HepG2 (cell line): ENCODE results near the gene GLI3. TPM values are rescaled to one million over a fixed set of nuclear protein-coding genes. Genes with fewer than 3 reads are reported as not detected.

Source experiments
- ATAC-seq: fragments of 200-7000 bp; cut with Tn5 transposase; 3 replicates; pipeline ENCODE4 v1.9.1; 2020; ENCODE audit warnings: mild to moderate bottlenecking, moderate library complexity
- BruUV-seq: library from RNA; stranded (reverse); fragments of 400-500 nt; replicated peaks from 2 replicates; lab custom pipeline; 2021; lab: Mats Ljungman, UMichigan
- CTCF ChIA-PET: fragments of 300-600 bp; formaldehyde crosslinking; extraction: SDS; loops from one replicate; lab custom pipeline; 2021; ENCODE audit warnings: low total read pairs, inconsistent platforms, low intra/inter-chr PET ratio; lab: Yijun Ruan, JAX
- POLR2A ChIA-PET: fragments of 350-600 bp; sonication (Branson Sonifier 250); formaldehyde crosslinking; loops from one replicate; lab custom pipeline; 2020; ENCODE audit warnings: antibody characterized with exemption, inconsistent platforms; lab: Yijun Ruan, JAX
- DNase-seq: peaks from one replicate; pipeline ENCODE4 v3.0.0-alpha.2; 2015; ENCODE audit warnings: low spot score
- FAIRE-seq: peaks from 3 replicates; lab custom pipeline; 2011; peaks lifted over from hg19 to GRCh38; lab: Jason Lieb, UNC
- H2AFZ ChIP-seq: one replicate; pipeline ENCODE4 v1.6.1; 2011; ENCODE audit warnings: low read length, inconsistent platforms
- H3K27ac ChIP-seq: fragments of 300-600 bp; 3 replicates; pipeline ENCODE4 v1.8.0; 2011; ENCODE audit warnings: mixed run types, mild to moderate bottlenecking, mixed read lengths, low read length, inconsistent platforms; ENCODE audit not compliant: insufficient read depth; ENCODE audit errors: extremely low read length
- H3K27me3 ChIP-seq, 2 experiments: fragments of 200-600 bp in 1 of 2; 2 replicates in 1 of 2; 3 replicates in 1 of 2; pipeline versions ENCODE4 v1.6.0 to v1.8.0; 2011; ENCODE audit warnings: low read length in 2 of 2, mild to moderate bottlenecking in 2 of 2, moderate library complexity in 2 of 2, inconsistent platforms in 1 of 2; ENCODE audit not compliant: insufficient read depth in 2 of 2, control insufficient read depth in 1 of 2
- H3K36me3 ChIP-seq, 2 experiments: fragments of 200-600 bp in 1 of 2; replicated peaks in 1 of 2; 2 replicates in 1 of 2; 3 replicates in 1 of 2; pipeline versions ENCODE4 v1.5.1 to v1.8.0; 2011; ENCODE audit warnings: low read length in 2 of 2, inconsistent platforms in 1 of 2; ENCODE audit not compliant: insufficient read depth in 2 of 2, control insufficient read depth in 1 of 2
- H3K4me1 ChIP-seq: 2 replicates; pipeline ENCODE4 v1.5.1; 2012; ENCODE audit warnings: low read length, inconsistent platforms; ENCODE audit not compliant: insufficient read depth
- H3K4me2 ChIP-seq: 2 replicates; pipeline ENCODE4 v1.6.0; 2011; ENCODE audit warnings: low read depth, low read length, inconsistent platforms
- H3K4me3 ChIP-seq, 3 experiments: fragments of 200-600 bp in 1 of 3; sonication (generic), shearing (Covaris generic) in 1 of 3; replicated peaks in 1 of 3; 2 replicates each; pipeline ENCODE4 v1.5.1; 2011 to 2016; ENCODE audit warnings: low read length in 3 of 3, inconsistent platforms in 2 of 3, low read depth in 2 of 3, mild to moderate bottlenecking in 2 of 3, control low read depth in 1 of 3, mixed read lengths in 1 of 3; ENCODE audit not compliant: insufficient read depth in 1 of 3
- H3K79me2 ChIP-seq: one replicate; pipeline ENCODE4 v1.6.1; 2011; ENCODE audit warnings: low read length, inconsistent platforms; ENCODE audit not compliant: insufficient read depth
- H3K9ac ChIP-seq: 2 replicates; pipeline ENCODE4 v1.6.0; 2011; ENCODE audit warnings: mild to moderate bottlenecking, low read depth, low read length, inconsistent platforms; ENCODE audit not compliant: insufficient read depth
- H3K9me3 ChIP-seq: 2 replicates; pipeline ENCODE4 v1.5.1; 2012; ENCODE audit warnings: mild to moderate bottlenecking, low read length
- H4K20me1 ChIP-seq: 2 replicates; pipeline ENCODE4 v1.6.0; 2011; ENCODE audit warnings: inconsistent platforms, mild to moderate bottlenecking, low read length, moderate library complexity; ENCODE audit not compliant: insufficient read depth
- HDAC6 ChIP-seq: fragments of 200-600 bp; sonication (generic); IDR thresholded peaks from 2 replicates; pipeline ENCODE4 v1.7.0; 2017; ENCODE audit warnings: mild to moderate bottlenecking, antibody characterized with exemption, low read length, low read depth
- KLF13 ChIP-seq: sonication (generic); formaldehyde crosslinking; IDR thresholded peaks from 2 replicates; pipeline ENCODE4 v1.4.0; 2020; ENCODE audit warnings: mild to moderate bottlenecking, missing genetic modification reagents
- NR2F1 ChIP-seq, 2 experiments: fragments of 450-650 bp in 1 of 2; formaldehyde crosslinking in 1 of 2; IDR thresholded peaks; 2 replicates each; pipeline versions ENCODE4 v1.5.0 to v1.6.1; 2016 to 2020; ENCODE audit warnings: mild to moderate bottlenecking in 1 of 2, missing compliant biosample characterization in 1 of 2, missing genetic modification reagents in 1 of 2, moderate library complexity in 1 of 2
- SMARCC2 ChIP-seq: fragments of 450-650 bp; IDR thresholded peaks from 2 replicates; pipeline ENCODE4 v1.6.1; 2017; ENCODE audit warnings: antibody characterized with exemption, mild to moderate bottlenecking
- ZNF10 ChIP-seq: sonication (generic); formaldehyde crosslinking; IDR thresholded peaks from 2 replicates; pipeline ENCODE4 v1.4.0; 2020; ENCODE audit warnings: mild to moderate bottlenecking, low read depth, missing genetic modification reagents, borderline replicate concordance
- ZNF101 ChIP-seq: sonication (generic); formaldehyde crosslinking; IDR thresholded peaks from 2 replicates; pipeline ENCODE4 v1.4.0; 2020; ENCODE audit warnings: mild to moderate bottlenecking, low read depth, missing genetic modification reagents, borderline replicate concordance
- ZNF232 ChIP-seq: sonication (generic); formaldehyde crosslinking; IDR thresholded peaks from 2 replicates; pipeline ENCODE4 v1.4.0; 2020; ENCODE audit warnings: missing genetic modification reagents, borderline replicate concordance
- ZNF644 ChIP-seq: IDR thresholded peaks from 2 replicates; pipeline ENCODE4 v1.6.1; 2016; ENCODE audit warnings: low read depth
- WGBS: methylation state at CpG from one replicate; pipeline ENCODE4 v1.1.6; 2017; ENCODE audit warnings: low lambda C conversion rate; 5-methylcytosine and 5-hydroxymethylcytosine counted together
- in situ Hi-C: cut with HindIII; loops from 2 replicates; pipeline ENCODE4 v1.10.0; 2017; ENCODE audit warnings: low pct_unique_long_range_greater_than_20kb; ENCODE audit not compliant: extremely low pct_ligation_motif_present
- intact Hi-C: fragments of 100-400 bp; cut with micrococcal nuclease; formaldehyde crosslinking; loops from one replicate; pipeline ENCODE4 v1.10.0; 2022; ENCODE audit not compliant: unreplicated experiment
- polyA plus RNA-seq, 8 experiments: library from polyadenylated mRNA; depleted of rRNA in 3 of 8; stranded (reverse) in 7 of 8; unstranded in 1 of 8; fragments of >200 nt; fragmentation: Illumina TruSeq in 4 of 8; extraction: Trizol in 4 of 8; gene quantifications; 2 replicates each; pipeline versions ENCODE4 v1.2.1 to v1.2.3, GENCODE V29; 2011 to 2016; ENCODE audit warnings: low read depth in 4 of 8, missing spikeins in 1 of 8, mixed read lengths in 1 of 8; ENCODE audit not compliant: insufficient read depth in 1 of 8
- total RNA-seq, 5 experiments: library from RNA; depleted of rRNA; stranded (reverse); fragments of >200 nt; fragmentation: Illumina TruSeq; extraction: Trizol; gene quantifications; 2 replicates each; pipeline ENCODE4 v1.2.3, GENCODE V29; 2016; ENCODE audit warnings: low read depth in 1 of 5
- TF ChIP-seq, protein P1 (sequence below): sonication (generic); formaldehyde crosslinking; IDR thresholded peaks from 2 replicates; pipeline ENCODE4 v1.5.0; 2020; ENCODE audit warnings: missing genetic modification reagents
- TF ChIP-seq, protein P2 (sequence below): sonication (generic); formaldehyde crosslinking; IDR thresholded peaks from 2 replicates; pipeline ENCODE4 v1.5.0; 2020; ENCODE audit warnings: mild to moderate bottlenecking, missing genetic modification reagents, borderline replicate concordance

The GLI3 gene
- total and polyA plus RNA-seq, 2 of the 13 experiments (the other 11 are each of a cell fraction or from before 2014, with no cell fraction given), result not detected

DNA sequence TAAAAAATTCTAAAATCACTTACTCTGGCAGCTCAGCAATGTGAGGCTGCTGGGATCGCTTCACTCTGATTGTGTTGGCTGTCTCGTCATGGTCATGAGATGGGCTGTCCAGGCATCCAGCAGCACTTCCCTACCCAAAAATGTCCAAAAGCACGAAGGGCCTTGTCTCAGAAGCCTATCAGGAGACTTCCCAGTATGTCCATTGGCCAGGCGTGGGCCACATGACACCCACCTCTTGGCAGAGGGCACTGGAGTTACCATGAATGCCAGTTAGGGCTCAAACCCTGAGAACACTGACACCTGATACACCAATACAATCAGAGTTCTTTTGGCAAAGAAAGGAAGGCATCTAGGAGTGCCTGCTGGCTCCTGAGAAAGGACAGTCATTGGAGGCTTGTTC is 27.0 kb upstream of the GLI3 start:
- intact Hi-C loops (no loop called here), in situ Hi-C loops (no loop called here)
- H3K27ac ChIP-seq, result no peak overlapping the region
- ChIA-PET POLR2A (no interaction called here), CTCF (no interaction called here)
- no peak overlapping the region for H3K4me3 ChIP-seq
- 11% methylated on average over 3 of the region's 4 CpGs for WGBS
- H3K79me2 ChIP-seq, result no peaks in the 10 kb centered on the region
- no peak for TF ChIP-seq ZNF10
- TF ChIP-seq, protein P1, sequence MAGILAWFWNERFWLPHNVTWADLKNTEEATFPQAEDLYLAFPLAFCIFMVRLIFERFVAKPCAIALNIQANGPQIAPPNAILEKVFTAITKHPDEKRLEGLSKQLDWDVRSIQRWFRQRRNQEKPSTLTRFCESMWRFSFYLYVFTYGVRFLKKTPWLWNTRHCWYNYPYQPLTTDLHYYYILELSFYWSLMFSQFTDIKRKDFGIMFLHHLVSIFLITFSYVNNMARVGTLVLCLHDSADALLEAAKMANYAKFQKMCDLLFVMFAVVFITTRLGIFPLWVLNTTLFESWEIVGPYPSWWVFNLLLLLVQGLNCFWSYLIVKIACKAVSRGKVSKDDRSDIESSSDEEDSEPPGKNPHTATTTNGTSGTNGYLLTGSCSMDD (CRISPR knock-in tag), result no peak
- TF ChIP-seq SMARCC2, result no peak
- no peak for TF ChIP-seq KLF13
- TF ChIP-seq ZNF232 (CRISPR knock-in tag), result no peak
- no peaks in the 10 kb centered on the region for H3K27me3 ChIP-seq
- no peaks in the 10 kb centered on the region for H3K36me3 ChIP-seq
- FAIRE-seq (no peak), DNase-seq (no peak), ATAC-seq (no peak)
- no peak overlapping the region for H3K4me2 ChIP-seq
- BruUV-seq, result no TSS peak
- H3K4me1 ChIP-seq, result no peaks in the 10 kb centered on the region
- H3K9ac ChIP-seq, result no peak overlapping the region
- H4K20me1 ChIP-seq, result no peaks in the 10 kb centered on the region
- no peaks in the 10 kb centered on the region for H3K9me3 ChIP-seq
- H2AFZ ChIP-seq, result no peak overlapping the region

DNA sequence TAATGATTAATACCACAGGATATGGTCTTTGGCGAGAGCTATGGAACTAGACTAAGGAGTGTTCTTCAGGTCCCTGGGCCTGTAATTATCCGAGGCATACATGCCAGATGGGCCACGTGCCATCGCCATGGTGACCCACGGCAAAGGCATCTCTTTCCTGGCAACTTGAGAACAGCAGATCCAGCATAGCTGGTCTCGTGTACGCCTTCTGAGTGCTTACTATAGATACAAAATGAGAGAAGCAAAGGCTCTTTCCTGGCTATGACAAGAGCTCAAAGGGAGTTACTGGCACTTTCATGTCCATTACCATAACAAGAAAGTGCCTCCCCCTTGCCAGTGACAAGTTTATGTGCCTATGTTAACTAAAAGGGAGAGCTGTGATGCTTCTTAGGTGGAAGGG is 26.0 kb upstream of the GLI3 start:
- Histone ChIP-seq H3K27me3 (no peaks in the 10 kb centered on the region), H3K9ac (no peak overlapping the region), H3K79me2 (no peaks in the 10 kb centered on the region), H2AFZ (no peak overlapping the region), H3K36me3 (no peaks in the 10 kb centered on the region), H3K4me1 (no peaks in the 10 kb centered on the region), H3K9me3 (no peaks in the 10 kb centered on the region), H3K4me3 (no peak overlapping the region), H3K4me2 (no peak overlapping the region), H3K27ac (no peak overlapping the region), H4K20me1 (no peaks in the 10 kb centered on the region)
- in situ Hi-C loops, result no loop called here
- BruUV-seq, result no TSS peak
- ChIA-PET CTCF (no interaction called here), POLR2A (no interaction called here)
- DNase-seq (no peak), ATAC-seq (no peak), FAIRE-seq (no peak)
- intact Hi-C loops, result no loop called here
- WGBS, result 0% methylated on average over 7 of the region's 7 CpGs
- TF ChIP-seq, protein P2, sequence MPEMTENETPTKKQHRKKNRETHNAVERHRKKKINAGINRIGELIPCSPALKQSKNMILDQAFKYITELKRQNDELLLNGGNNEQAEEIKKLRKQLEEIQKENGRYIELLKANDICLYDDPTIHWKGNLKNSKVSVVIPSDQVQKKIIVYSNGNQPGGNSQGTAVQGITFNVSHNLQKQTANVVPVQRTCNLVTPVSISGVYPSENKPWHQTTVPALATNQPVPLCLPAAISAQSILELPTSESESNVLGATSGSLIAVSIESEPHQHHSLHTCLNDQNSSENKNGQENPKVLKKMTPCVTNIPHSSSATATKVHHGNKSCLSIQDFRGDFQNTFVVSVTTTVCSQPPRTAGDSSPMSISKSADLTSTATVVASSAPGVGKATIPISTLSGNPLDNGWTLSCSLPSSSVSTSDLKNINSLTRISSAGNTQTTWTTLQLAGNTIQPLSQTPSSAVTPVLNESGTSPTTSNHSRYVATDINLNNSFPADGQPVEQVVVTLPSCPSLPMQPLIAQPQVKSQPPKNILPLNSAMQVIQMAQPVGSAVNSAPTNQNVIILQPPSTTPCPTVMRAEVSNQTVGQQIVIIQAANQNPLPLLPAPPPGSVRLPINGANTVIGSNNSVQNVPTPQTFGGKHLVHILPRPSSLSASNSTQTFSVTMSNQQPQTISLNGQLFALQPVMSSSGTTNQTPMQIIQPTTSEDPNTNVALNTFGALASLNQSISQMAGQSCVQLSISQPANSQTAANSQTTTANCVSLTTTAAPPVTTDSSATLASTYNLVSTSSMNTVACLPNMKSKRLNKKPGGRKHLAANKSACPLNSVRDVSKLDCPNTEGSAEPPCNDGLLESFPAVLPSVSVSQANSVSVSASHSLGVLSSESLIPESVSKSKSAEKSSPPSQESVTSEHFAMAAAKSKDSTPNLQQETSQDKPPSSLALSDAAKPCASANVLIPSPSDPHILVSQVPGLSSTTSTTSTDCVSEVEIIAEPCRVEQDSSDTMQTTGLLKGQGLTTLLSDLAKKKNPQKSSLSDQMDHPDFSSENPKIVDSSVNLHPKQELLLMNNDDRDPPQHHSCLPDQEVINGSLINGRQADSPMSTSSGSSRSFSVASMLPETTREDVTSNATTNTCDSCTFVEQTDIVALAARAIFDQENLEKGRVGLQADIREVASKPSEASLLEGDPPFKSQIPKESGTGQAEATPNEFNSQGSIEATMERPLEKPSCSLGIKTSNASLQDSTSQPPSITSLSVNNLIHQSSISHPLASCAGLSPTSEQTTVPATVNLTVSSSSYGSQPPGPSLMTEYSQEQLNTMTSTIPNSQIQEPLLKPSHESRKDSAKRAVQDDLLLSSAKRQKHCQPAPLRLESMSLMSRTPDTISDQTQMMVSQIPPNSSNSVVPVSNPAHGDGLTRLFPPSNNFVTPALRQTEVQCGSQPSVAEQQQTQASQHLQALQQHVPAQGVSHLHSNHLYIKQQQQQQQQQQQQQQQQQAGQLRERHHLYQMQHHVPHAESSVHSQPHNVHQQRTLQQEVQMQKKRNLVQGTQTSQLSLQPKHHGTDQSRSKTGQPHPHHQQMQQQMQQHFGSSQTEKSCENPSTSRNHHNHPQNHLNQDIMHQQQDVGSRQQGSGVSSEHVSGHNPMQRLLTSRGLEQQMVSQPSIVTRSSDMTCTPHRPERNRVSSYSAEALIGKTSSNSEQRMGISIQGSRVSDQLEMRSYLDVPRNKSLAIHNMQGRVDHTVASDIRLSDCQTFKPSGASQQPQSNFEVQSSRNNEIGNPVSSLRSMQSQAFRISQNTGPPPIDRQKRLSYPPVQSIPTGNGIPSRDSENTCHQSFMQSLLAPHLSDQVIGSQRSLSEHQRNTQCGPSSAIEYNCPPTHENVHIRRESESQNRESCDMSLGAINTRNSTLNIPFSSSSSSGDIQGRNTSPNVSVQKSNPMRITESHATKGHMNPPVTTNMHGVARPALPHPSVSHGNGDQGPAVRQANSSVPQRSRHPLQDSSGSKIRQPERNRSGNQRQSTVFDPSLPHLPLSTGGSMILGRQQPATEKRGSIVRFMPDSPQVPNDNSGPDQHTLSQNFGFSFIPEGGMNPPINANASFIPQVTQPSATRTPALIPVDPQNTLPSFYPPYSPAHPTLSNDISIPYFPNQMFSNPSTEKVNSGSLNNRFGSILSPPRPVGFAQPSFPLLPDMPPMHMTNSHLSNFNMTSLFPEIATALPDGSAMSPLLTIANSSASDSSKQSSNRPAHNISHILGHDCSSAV (CRISPR knock-in tag), result no peak
- TF ChIP-seq HDAC6, result no peak
- no peak for TF ChIP-seq ZNF101 (CRISPR knock-in tag)
- no peak for TF ChIP-seq ZNF644 (CRISPR knock-in tag)
- no peak for TF ChIP-seq NR2F1 (CRISPR knock-in tag; IDR thresholded peaks at IDR 0.05)
